ENCODE results near the gene CRYGD.

DNA sequence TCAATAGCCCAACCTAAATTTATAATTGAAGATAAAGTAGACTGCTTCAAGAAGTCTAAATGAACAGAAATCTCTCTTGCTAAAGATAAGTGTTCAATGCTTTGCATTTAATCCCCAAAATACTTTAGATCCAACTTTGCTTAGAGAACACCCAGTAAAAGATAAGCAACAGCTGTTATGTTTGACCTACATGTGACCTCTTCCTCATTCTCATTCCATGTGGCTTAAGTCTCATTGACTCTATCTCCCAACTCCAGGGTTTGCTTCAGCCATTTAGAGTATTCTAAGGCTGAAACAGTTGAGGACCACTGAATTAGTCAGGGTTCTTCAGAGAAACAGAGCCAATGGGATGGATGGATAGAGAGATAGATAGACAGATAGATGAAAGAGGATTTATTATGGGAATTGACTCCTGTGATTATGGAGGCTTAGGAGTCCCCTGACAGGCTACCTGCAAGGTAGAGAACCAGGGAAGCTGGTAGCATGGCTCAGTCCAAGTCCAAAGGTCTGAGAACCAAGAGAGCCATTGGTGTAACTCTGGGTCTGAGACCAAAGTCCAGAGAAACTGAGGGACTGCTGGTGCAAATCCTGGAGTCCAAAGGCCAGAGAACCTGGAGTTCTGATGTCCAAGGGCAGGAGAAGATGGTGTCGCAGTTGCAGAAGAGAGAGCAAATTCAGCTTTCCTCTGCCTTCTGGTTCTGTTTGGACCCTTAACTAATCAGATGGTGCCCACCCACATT lies 32.1 kb downstream of the CRYGD start:
- TF ChIP-seq PHF8 (IDR thresholded peaks at IDR 0.05; ENCODE audit: borderline replicate concordance, low read length) = no peak
- TF ChIP-seq ILF3 (IDR thresholded peaks at IDR 0.05; ENCODE audit: borderline replicate concordance) = no peak
- TF ChIP-seq ZBTB1 (CRISPR knock-in tag; IDR thresholded peaks at IDR 0.05; ENCODE audit: borderline replicate concordance, low read depth) = no peak
- no peak for TF ChIP-seq ZBTB11 (CRISPR knock-in tag; IDR thresholded peaks at IDR 0.05)
- no peak for TF ChIP-seq POLR2AphosphoS5 (IDR thresholded peaks at IDR 0.05; ENCODE audit: control insufficient read depth, insufficient read depth, low read depth, low read length)
- no peak for TF ChIP-seq ZZZ3 (IDR thresholded peaks at IDR 0.05)
- no peak for TF ChIP-seq ELF4 (CRISPR knock-in tag; IDR thresholded peaks at IDR 0.05)
- TF ChIP-seq, protein P1, sequence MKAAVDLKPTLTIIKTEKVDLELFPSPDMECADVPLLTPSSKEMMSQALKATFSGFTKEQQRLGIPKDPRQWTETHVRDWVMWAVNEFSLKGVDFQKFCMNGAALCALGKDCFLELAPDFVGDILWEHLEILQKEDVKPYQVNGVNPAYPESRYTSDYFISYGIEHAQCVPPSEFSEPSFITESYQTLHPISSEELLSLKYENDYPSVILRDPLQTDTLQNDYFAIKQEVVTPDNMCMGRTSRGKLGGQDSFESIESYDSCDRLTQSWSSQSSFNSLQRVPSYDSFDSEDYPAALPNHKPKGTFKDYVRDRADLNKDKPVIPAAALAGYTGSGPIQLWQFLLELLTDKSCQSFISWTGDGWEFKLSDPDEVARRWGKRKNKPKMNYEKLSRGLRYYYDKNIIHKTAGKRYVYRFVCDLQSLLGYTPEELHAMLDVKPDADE (conservative IDR thresholded peaks at IDR 0.05; ENCODE audit: control insufficient read depth, low read depth, low read length) = no peak
- TF ChIP-seq GABPA (tag; conservative IDR thresholded peaks at IDR 0.05; ENCODE audit: low read depth) = no peak
- TF ChIP-seq CAMTA2 (CRISPR knock-in tag; conservative IDR thresholded peaks at IDR 0.05) = no peak
- no peak for TF ChIP-seq TFAM (CRISPR knock-in tag; conservative IDR thresholded peaks at IDR 0.05)
- TF ChIP-seq, protein P2, sequence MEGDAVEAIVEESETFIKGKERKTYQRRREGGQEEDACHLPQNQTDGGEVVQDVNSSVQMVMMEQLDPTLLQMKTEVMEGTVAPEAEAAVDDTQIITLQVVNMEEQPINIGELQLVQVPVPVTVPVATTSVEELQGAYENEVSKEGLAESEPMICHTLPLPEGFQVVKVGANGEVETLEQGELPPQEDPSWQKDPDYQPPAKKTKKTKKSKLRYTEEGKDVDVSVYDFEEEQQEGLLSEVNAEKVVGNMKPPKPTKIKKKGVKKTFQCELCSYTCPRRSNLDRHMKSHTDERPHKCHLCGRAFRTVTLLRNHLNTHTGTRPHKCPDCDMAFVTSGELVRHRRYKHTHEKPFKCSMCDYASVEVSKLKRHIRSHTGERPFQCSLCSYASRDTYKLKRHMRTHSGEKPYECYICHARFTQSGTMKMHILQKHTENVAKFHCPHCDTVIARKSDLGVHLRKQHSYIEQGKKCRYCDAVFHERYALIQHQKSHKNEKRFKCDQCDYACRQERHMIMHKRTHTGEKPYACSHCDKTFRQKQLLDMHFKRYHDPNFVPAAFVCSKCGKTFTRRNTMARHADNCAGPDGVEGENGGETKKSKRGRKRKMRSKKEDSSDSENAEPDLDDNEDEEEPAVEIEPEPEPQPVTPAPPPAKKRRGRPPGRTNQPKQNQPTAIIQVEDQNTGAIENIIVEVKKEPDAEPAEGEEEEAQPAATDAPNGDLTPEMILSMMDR (IDR thresholded peaks at IDR 0.05 in 2 of 3, conservative IDR thresholded peaks at IDR 0.05 in 1 of 3; ENCODE audit: insufficient read depth in 2 of 3, low read depth in 1 of 3, low read length in 3 of 3) = no peak

All from K562 (cell line).